ENCODE measurements around the gene PITPNC1.

The PITPNC1 gene

GRCh38 chr17:67594115-67594880 is 217.2 kb downstream of the PITPNC1 start:
- no peaks in the 10 kb centered on the region for H3K27me3 ChIP-seq (replicated peaks; ENCODE audit: control insufficient read depth, insufficient read depth, low read length)
- peak; percentile 41 for DNase-seq (ENCODE audit: extremely low read depth, insufficient read length)
- no peak for TF ChIP-seq CTCF (IDR thresholded peaks at IDR 0.05; ENCODE audit: insufficient read depth, low read length, poor library complexity, severe bottlenecking)
- no peaks in the 10 kb centered on the region for H3K36me3 ChIP-seq (ENCODE audit: control insufficient read depth, insufficient read depth, low read length)
- H3K4me3 ChIP-seq (replicated peaks; ENCODE audit: low read depth, low read length), result no peak overlapping the region

GRCh38 chr17:67600408-67600807 is 223.3 kb downstream of the PITPNC1 start:
- Histone ChIP-seq H3K36me3 (ENCODE audit: control insufficient read depth, insufficient read depth, low read length) (no peaks in the 10 kb centered on the region), H3K27me3 (replicated peaks; ENCODE audit: control insufficient read depth, insufficient read depth, low read length) (no peaks in the 10 kb centered on the region), H3K4me3 (replicated peaks; ENCODE audit: low read depth, low read length) (no peak overlapping the region)
- TF ChIP-seq CTCF (IDR thresholded peaks at IDR 0.05; ENCODE audit: insufficient read depth, low read length, poor library complexity, severe bottlenecking), result no peak
- DNase-seq (ENCODE audit: extremely low read depth, insufficient read length), result no peak

GRCh38 chr17:67601897-67602296 is 224.8 kb downstream of the PITPNC1 start:
- no peak for DNase-seq (ENCODE audit: extremely low read depth, insufficient read length)
- H3K27me3 ChIP-seq (replicated peaks; ENCODE audit: control insufficient read depth, insufficient read depth, low read length), result no peaks in the 10 kb centered on the region
- no peak overlapping the region for H3K4me3 ChIP-seq (replicated peaks; ENCODE audit: low read depth, low read length)
- H3K36me3 ChIP-seq (ENCODE audit: control insufficient read depth, insufficient read depth, low read length), result no peaks in the 10 kb centered on the region
- TF ChIP-seq CTCF (IDR thresholded peaks at IDR 0.05; ENCODE audit: insufficient read depth, low read length, poor library complexity, severe bottlenecking), result no peak

GRCh38 chr17:67602444-67602843 is 225.4 kb downstream of the PITPNC1 start:
- no peak for TF ChIP-seq CTCF (IDR thresholded peaks at IDR 0.05; ENCODE audit: insufficient read depth, low read length, poor library complexity, severe bottlenecking)
- no peak for DNase-seq (ENCODE audit: extremely low read depth, insufficient read length)
- no peaks in the 10 kb centered on the region for H3K27me3 ChIP-seq (replicated peaks; ENCODE audit: control insufficient read depth, insufficient read depth, low read length)
- H3K36me3 ChIP-seq (ENCODE audit: control insufficient read depth, insufficient read depth, low read length), result no peaks in the 10 kb centered on the region
- no peak overlapping the region for H3K4me3 ChIP-seq (replicated peaks; ENCODE audit: low read depth, low read length)

- DNase-seq (ENCODE audit: extremely low read depth, insufficient read length), result peak; percentile 42
- H3K4me3 ChIP-seq (replicated peaks; ENCODE audit: low read depth, low read length), result no peak overlapping the region
- no peaks in the 10 kb centered on the region for H3K27me3 ChIP-seq (replicated peaks; ENCODE audit: control insufficient read depth, insufficient read depth, low read length)
- TF ChIP-seq CTCF (IDR thresholded peaks at IDR 0.05; ENCODE audit: insufficient read depth, low read length, poor library complexity, severe bottlenecking), result peak; percentile 68
- H3K36me3 ChIP-seq (ENCODE audit: control insufficient read depth, insufficient read depth, low read length), result no peaks in the 10 kb centered on the region
Measured at GRCh38 chr17:67602974-67603373, 225.9 kb downstream of the PITPNC1 start.
